Measurements from ENCODE around the gene FAM174C. TPM values are rescaled to one million over a fixed set of nuclear protein-coding genes. Genes with fewer than 3 reads are reported as not detected.
"Not testable (repeated sequence)": the region's sequence is repeated elsewhere in the genome, so short reads cannot be mapped to it uniquely, and the experiment has no call there.

The FAM174C gene
- total RNA-seq, 2 donors from 2014 or later, result 48.0 to 63.9 TPM

DNA sequence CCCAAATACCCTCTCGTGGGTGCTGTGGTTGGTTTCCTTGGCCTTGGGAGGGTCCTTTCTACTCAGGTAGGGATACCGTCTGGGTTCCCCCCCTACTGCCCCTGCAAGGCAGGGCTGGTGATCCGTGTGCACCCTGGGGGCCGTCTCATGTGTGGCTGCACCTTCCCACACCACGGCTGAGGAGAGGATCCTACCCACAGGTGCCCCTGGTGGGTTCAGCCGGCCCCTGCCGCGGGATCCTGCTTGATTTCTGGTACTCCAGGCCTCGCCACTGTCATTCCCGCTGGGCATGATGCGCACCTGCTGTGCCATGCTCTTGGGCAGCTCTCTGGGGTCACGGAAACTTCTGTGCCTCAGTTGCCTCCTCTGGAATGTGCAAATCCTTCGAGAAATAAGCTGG, 41.1 kb downstream of the FAM174C start:
- no peak for DNase-seq
- Histone ChIP-seq H3K36me3 (replicated peaks in 1 of 2; ENCODE audit: insufficient read depth in 1 of 2, low read depth in 2 of 2) (no peaks in the 10 kb centered on the region), H3K4me3 (no peak overlapping the region), H3K4me1 (peaks cover 10% of the 10 kb centered on the region), H3K27ac (no peak overlapping the region), H3K27me3 (peaks cover 0 to 8% of the 10 kb centered on the region in 2 donors), H3K9me3 (no peaks in the 10 kb centered on the region)
- no peak for TF ChIP-seq POLR2A (IDR thresholded peaks at IDR 0.05)
- TF ChIP-seq, protein P1, sequence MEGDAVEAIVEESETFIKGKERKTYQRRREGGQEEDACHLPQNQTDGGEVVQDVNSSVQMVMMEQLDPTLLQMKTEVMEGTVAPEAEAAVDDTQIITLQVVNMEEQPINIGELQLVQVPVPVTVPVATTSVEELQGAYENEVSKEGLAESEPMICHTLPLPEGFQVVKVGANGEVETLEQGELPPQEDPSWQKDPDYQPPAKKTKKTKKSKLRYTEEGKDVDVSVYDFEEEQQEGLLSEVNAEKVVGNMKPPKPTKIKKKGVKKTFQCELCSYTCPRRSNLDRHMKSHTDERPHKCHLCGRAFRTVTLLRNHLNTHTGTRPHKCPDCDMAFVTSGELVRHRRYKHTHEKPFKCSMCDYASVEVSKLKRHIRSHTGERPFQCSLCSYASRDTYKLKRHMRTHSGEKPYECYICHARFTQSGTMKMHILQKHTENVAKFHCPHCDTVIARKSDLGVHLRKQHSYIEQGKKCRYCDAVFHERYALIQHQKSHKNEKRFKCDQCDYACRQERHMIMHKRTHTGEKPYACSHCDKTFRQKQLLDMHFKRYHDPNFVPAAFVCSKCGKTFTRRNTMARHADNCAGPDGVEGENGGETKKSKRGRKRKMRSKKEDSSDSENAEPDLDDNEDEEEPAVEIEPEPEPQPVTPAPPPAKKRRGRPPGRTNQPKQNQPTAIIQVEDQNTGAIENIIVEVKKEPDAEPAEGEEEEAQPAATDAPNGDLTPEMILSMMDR (IDR thresholded peaks at IDR 0.05), result no peak
- ATAC-seq, result no peak
- intact Hi-C loops (cut with DNase I), result no loop called here
- WGBS, 2 donors, result 70 to 75% methylated on average over 4 to 13 of the region's 13 CpGs

DNA sequence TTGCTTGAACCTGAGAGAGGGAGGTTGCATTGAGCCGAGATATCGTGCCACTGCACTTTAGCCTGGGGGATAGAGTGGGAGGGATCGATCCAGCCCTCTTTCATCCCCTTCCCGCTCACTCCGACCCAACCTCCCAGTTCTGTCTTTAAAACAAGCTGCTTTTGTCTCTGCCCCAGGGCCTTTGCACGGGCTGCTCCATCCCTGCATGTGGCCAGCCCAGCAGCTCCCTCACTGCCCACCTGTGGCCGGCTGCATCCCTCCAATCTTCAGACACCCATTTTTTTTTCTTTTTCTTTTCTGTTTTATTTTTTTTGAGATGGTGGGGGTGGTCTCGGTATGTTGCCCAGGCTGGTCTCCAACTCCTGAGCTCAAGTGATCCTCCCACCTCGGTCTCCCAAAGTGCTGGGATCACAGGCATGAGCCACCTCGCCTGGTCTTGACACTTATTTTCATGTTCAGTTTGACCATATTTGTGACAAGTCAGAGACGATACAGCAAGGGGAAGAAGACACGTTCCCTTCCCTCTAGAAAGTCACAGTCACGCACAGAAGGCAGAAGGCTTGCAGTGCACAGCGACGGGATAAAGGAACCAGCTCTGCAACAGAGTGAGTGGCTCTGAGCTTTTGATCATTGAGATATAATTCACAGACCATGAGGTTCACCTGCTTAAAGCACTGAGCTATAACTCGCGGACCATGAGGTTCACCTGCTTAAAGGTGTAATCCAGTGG, 42.1 kb downstream of the FAM174C start:
- TF ChIP-seq, protein P1 (IDR thresholded peaks at IDR 0.05), result no peak
- no peak for TF ChIP-seq POLR2A (IDR thresholded peaks at IDR 0.05)
- Histone ChIP-seq H3K27me3 (peaks cover 0 to 8% of the 10 kb centered on the region in 2 donors), H3K4me3 (no peak overlapping the region), H3K4me1 (peaks cover 10% of the 10 kb centered on the region), H3K27ac (no peak overlapping the region), H3K9me3 (no peaks in the 10 kb centered on the region), H3K36me3 (replicated peaks in 1 of 2; ENCODE audit: insufficient read depth in 1 of 2, low read depth in 2 of 2) (no peaks in the 10 kb centered on the region)
- ATAC-seq, result no peak
- 71 to 73% methylated on average over 17 of the region's 17 CpGs for WGBS, 2 donors
- intact Hi-C loops (cut with DNase I), result no loop called here
- no peak for DNase-seq

DNA sequence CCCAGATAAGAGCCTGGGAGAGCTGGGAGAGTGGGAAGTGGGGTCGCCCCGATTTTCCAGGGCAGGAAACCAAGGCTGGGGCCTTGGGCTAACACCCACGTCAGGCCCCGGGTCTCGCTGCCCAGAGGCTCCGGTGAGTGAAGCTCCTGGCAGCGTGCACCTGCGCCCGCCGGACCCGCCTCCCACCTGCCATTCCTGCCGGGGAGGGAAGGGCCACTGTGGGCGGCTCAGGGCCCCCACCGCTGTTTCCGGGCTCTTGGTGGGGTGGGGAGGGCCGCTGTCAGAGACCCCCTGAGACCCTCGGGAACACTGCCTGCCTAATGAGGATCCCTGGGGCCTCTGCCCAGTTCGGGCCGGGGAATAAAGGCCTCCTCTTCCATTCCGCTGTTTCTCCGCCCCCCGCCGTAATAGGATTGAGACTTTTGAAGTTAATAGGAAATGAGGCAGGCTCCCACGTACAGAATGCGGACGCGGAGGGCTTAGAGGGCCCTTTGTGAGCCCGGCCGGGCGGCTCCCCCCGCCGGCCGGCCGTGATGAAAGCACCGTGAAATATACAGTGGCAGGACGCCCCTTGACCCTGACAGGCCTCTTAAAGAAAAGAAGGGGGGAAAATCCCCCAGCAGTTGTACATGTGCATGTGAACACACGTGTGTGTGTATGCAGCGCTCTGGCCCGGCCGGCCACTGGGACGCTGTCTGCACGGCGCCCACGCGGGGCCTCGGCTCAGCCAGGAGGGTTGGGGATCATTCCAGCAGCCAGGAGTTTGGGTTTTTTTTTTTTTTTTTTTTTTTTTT, 43.5 kb downstream of the FAM174C start:
- Histone ChIP-seq H3K36me3 (replicated peaks in 1 of 2; ENCODE audit: insufficient read depth in 1 of 2, low read depth in 2 of 2) (no peaks in the 10 kb centered on the region), H3K4me1 (peaks cover 10% of the 10 kb centered on the region), H3K27ac (no peak overlapping the region), H3K9me3 (no peaks in the 10 kb centered on the region), H3K27me3 (peaks cover 0 to 10% of the 10 kb centered on the region in 2 donors), H3K4me3 (no peak overlapping the region)
- intact Hi-C loops (cut with DNase I), result no loop called here
- no peak for ATAC-seq
- TF ChIP-seq, protein P1 (IDR thresholded peaks at IDR 0.05), result no peak
- TF ChIP-seq POLR2A (IDR thresholded peaks at IDR 0.05), result no peak
- no peak for DNase-seq
- 44 to 45% methylated on average over 24 to 45 of the region's 46 CpGs for WGBS, 2 donors

DNA sequence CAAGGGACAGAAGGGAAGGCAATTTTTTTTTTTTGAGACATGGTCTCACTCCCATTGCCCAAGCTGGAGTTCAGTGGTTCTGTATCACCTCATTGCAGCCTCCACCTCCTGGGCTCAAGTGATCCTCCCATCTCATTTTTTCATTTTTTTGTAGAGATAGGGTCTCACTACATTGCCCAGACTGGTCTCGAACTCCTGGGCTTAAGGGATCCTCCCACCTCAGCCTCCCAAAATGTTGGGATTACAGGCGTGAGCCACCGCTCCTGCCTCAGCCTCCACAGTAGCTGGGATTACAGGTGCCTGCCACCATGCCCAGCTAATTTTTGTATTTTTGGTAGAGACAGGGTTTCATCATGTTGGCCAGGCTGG, 44.9 kb downstream of the FAM174C start:
- H3K27ac ChIP-seq; intact Hi-C loops (cut with DNase I); H3K4me3 ChIP-seq; H3K36me3 ChIP-seq (replicated peaks in 1 of 2; ENCODE audit: insufficient read depth in 1 of 2, low read depth in 2 of 2); DNase-seq; ATAC-seq; H3K9me3 ChIP-seq: not testable (repeated sequence)
- WGBS, 2 donors, result 83 to 97% methylated on average over 3 of the region's 3 CpGs
- Histone ChIP-seq H3K4me1 (peaks cover 18% of the 10 kb centered on the region), H3K27me3 (peaks cover 0 to 22% of the 10 kb centered on the region in 2 donors)

DNA sequence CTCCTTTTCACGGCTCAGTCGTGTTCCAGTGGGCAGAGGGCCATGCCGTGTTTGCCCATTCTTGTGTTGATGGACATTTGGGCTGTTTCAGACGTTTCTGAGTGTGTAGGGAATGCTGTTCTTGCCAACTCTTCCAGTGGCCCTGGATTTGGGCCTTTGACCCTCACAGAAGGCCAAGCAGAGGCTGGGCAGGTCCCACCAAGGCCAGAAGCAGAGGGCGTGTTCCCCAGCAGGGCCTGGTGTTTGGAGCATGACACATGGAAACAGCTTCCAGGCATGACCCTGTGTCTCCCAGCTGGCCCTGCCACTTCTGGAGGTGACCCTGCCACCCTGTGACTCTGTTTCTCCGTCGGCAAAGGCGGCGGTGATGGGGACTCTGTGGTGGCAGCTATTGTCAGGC, 46.2 kb downstream of the FAM174C start:
- intact Hi-C loops (cut with DNase I), result no loop called here
- WGBS, 2 donors, result 64 to 83% methylated on average over 4 to 9 of the region's 9 CpGs

More for the DNA sequence above, 46.2 kb downstream of the FAM174C start:
- no peak overlapping the region for H3K27ac ChIP-seq
- ATAC-seq (no peak), DNase-seq (no peak)
- H3K4me1 ChIP-seq, result peaks cover 12% of the 10 kb centered on the region
- H3K27me3 ChIP-seq, result peaks cover 0 to 27% of the 10 kb centered on the region in 2 donors
- H3K4me3 ChIP-seq, result no peak overlapping the region
- H3K9me3 ChIP-seq, result no peaks in the 10 kb centered on the region
- no peaks in the 10 kb centered on the region for H3K36me3 ChIP-seq (replicated peaks in 1 of 2; ENCODE audit: insufficient read depth in 1 of 2, low read depth in 2 of 2)
- TF ChIP-seq, protein P1 (IDR thresholded peaks at IDR 0.05), result no peak
- no peak for TF ChIP-seq POLR2A (IDR thresholded peaks at IDR 0.05)
